ENCODE data around the gene LYRM9.
"Not testable (repeated sequence)": the region's sequence is repeated elsewhere in the genome, so short reads cannot be mapped to it uniquely, and the experiment has no call there.

The LYRM9 gene

GRCh38 chr17:27837769-27838168, 55.4 kb downstream of the LYRM9 start:
- not testable (repeated sequence) for DNase-seq

GRCh38 chr17:27836651-27837050, 56.5 kb downstream of the LYRM9 start:
- DNase-seq = no peak

DNA sequence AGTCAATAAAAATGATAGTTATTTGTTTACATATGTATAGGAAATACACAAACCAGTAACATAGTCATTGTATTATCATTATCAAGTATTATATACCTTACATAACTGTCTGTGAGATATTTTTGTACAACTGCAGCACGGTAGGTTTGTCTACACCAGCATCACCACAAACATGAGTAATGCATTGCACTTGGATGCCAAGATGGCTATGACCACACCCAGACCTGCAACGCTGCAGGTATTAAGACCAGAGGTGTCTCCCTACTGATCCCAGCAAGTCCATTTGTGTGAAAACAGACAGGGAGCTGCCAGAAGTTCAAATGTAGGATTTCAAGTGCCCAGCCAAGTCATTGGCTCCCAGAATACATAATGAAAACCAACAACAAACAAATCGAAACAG, 58.6 kb downstream of the LYRM9 start:
- no peak for DNase-seq

- DNase-seq = no peak
Measured at GRCh38 chr17:27832831-27833230, 60.3 kb downstream of the LYRM9 start.

DNA sequence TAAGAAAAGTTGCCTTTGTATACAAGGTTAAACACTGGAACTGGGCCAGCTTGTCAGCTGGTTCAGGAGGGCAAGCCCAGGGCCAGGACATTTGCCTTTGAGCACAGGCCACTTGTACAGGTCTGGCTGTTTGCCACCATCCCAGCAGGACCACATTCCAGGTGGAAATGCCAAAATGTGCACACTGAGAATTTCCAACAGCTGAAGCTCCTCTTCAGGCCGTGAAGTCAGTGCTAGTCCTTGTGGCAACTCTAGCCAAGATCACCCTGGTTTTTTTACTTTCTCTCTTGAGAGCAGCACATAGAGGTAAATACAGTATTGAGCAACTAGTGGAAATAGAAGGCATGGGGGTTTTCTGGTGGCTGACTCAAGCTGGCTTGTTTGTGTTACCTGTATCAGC, 63.3 kb downstream of the LYRM9 start:
- DNase-seq = not testable (repeated sequence)

GRCh38 chr17:27829143-27829711, 63.9 kb downstream of the LYRM9 start:
- not testable (repeated sequence) for DNase-seq

All from SW 1271 (cell line).